GM12878 (cell line): ENCODE measurements around the gene SOX6. TPM values are rescaled to one million over a fixed set of nuclear protein-coding genes. Genes with fewer than 3 reads are reported as not detected.

Source experiments
- ATAC-seq: fragments of 200-7000 bp; cut with Tn5 transposase; 3 replicates; pipeline ENCODE4 v1.9.1; 2020; ENCODE audit warnings: mild to moderate bottlenecking, moderate library complexity
- BruUV-seq: library from RNA; stranded (reverse); fragments of 400-500 nt; replicated peaks from 2 replicates; lab custom pipeline; 2021; lab: Mats Ljungman, UMichigan
- CTCF ChIA-PET: fragments of 300-600 bp; sonication (Branson Sonifier 250); formaldehyde crosslinking; extraction: SDS; loops from one replicate; lab custom pipeline; 2021; ENCODE audit warnings: inconsistent platforms; lab: Yijun Ruan, JAX
- POLR2A ChIA-PET: fragments of 350-600 bp; formaldehyde crosslinking; extraction: SDS; loops from one replicate; lab custom pipeline; 2021; ENCODE audit warnings: inconsistent platforms; lab: Charles Lee
- RAD21 ChIA-PET: fragments of 300-600 bp; sonication (Branson Sonifier 250); formaldehyde crosslinking; loops from one replicate; lab custom pipeline; 2023; ENCODE audit warnings: antibody characterized with exemption; ENCODE audit not compliant: unreplicated experiment; lab: Charles Lee
- SMC1A ChIA-PET: fragments of 300-600 bp; sonication (Branson Sonifier 250); formaldehyde crosslinking; loops from one replicate; lab custom pipeline; 2023; ENCODE audit not compliant: unreplicated experiment, uncharacterized antibody; lab: Charles Lee
- DNase-seq: peaks from one replicate; pipeline ENCODE4 v3.0.0-alpha.2; 2011; ENCODE audit warnings: low read depth, low spot score
- FAIRE-seq: peaks from 3 replicates; lab custom pipeline; 2011; peaks lifted over from hg19 to GRCh38; lab: Jason Lieb, UNC
- H2AFZ ChIP-seq: 2 replicates; pipeline ENCODE4 v1.6.0; 2011; ENCODE audit warnings: low read depth, low read length, control low read depth; ENCODE audit not compliant: control insufficient read depth
- H3K27ac ChIP-seq: 2 replicates; pipeline ENCODE4 v1.5.1; 2011; ENCODE audit warnings: control low read depth; ENCODE audit not compliant: control insufficient read depth, insufficient read depth
- H3K27me3 ChIP-seq, 2 experiments: replicated peaks in 1 of 2; 2 replicates each; pipeline versions ENCODE4 v1.6.0 to v1.6.1; 2011; ENCODE audit warnings: low read length in 1 of 2; ENCODE audit not compliant: control insufficient read depth in 2 of 2, insufficient read depth in 2 of 2
- H3K36me3 ChIP-seq, 2 experiments: 2 replicates each; pipeline ENCODE4 v1.5.1; 2011; ENCODE audit warnings: low read length in 1 of 2; ENCODE audit not compliant: control insufficient read depth in 2 of 2, insufficient read depth in 2 of 2
- H3K4me1 ChIP-seq: 2 replicates; pipeline ENCODE4 v1.6.1; 2011; ENCODE audit warnings: mild to moderate bottlenecking, low read length, moderate library complexity, mixed read lengths; ENCODE audit not compliant: control insufficient read depth, insufficient read depth
- H3K4me2 ChIP-seq: 2 replicates; pipeline ENCODE4 v1.6.0; 2011; ENCODE audit warnings: control low read depth; ENCODE audit not compliant: control insufficient read depth, insufficient read depth
- H3K4me3 ChIP-seq: fragments of 200-600 bp; sonication (generic); 2 replicates; pipeline ENCODE4 v1.5.1; 2016
- H3K79me2 ChIP-seq: 2 replicates; pipeline ENCODE4 v1.6.0; 2011; ENCODE audit warnings: low read length; ENCODE audit not compliant: control insufficient read depth, insufficient read depth
- H3K9ac ChIP-seq: 2 replicates; pipeline ENCODE4 v1.8.0; 2011; ENCODE audit warnings: low read length, control low read depth, mixed read lengths; ENCODE audit not compliant: control insufficient read depth, insufficient read depth
- H3K9me3 ChIP-seq: replicated peaks from 3 replicates; pipeline ENCODE4 v1.5.1; 2011; ENCODE audit warnings: mild to moderate bottlenecking, low read length; ENCODE audit not compliant: control insufficient read depth, insufficient read depth
- H4K20me1 ChIP-seq: 2 replicates; pipeline ENCODE4 v1.6.0; 2011; ENCODE audit not compliant: control insufficient read depth, insufficient read depth
- BRCA1 ChIP-seq: IDR thresholded peaks from 2 replicates; pipeline ENCODE4 v1.6.1; 2011; ENCODE audit warnings: low read depth, low read length, improper control_type of control experiment
- CHD4 ChIP-seq: fragments of 200-600 bp; sonication (generic); IDR thresholded peaks from 2 replicates; pipeline ENCODE4 v1.6.1; 2016; ENCODE audit warnings: mild to moderate bottlenecking
- ESRRA ChIP-seq: IDR thresholded peaks from 2 replicates; pipeline ENCODE4 v1.6.1; 2012; ENCODE audit warnings: mild to moderate bottlenecking, low read length, improper control_type of control experiment
- FOXK2 ChIP-seq: fragments of 450-650 bp; IDR thresholded peaks from 2 replicates; pipeline ENCODE4 v1.6.1; 2017; ENCODE audit warnings: mild to moderate bottlenecking, moderate library complexity
- MYB ChIP-seq: fragments of 150-350 bp; IDR thresholded peaks from 2 replicates; pipeline ENCODE4 v1.6.1; 2014; ENCODE audit warnings: mild to moderate bottlenecking, low read depth, low read length, borderline replicate concordance
- NR2C2 ChIP-seq: IDR thresholded peaks from 2 replicates; pipeline ENCODE4 v1.6.1; 2011; ENCODE audit warnings: borderline replicate concordance, low read depth; ENCODE audit not compliant: control insufficient read depth, insufficient read length
- PBX3 ChIP-seq: IDR thresholded peaks from 2 replicates; pipeline ENCODE4 v1.6.1; 2011; ENCODE audit warnings: mild to moderate bottlenecking, low read depth, low read length, moderate library complexity; ENCODE audit not compliant: insufficient replicate concordance
- PML ChIP-seq: IDR thresholded peaks from 2 replicates; pipeline ENCODE4 v1.6.1; 2012; ENCODE audit warnings: low read length, inconsistent platforms
- RAD51 ChIP-seq: fragments of 450-650 bp; IDR thresholded peaks from 2 replicates; pipeline ENCODE4 v1.6.1; 2016; ENCODE audit warnings: moderate library complexity, mild to moderate bottlenecking, inconsistent platforms
- RUNX3 ChIP-seq: IDR thresholded peaks from 2 replicates; pipeline ENCODE4 v1.6.1; 2012; ENCODE audit warnings: low read length, inconsistent platforms
- SMARCA5 ChIP-seq: fragments of 450-650 bp; IDR thresholded peaks from 2 replicates; pipeline ENCODE4 v1.6.1; 2017; ENCODE audit warnings: mild to moderate bottlenecking
- SREBF1 ChIP-seq: IDR thresholded peaks from 2 replicates; pipeline ENCODE4 v1.6.1; 2012; ENCODE audit warnings: mild to moderate bottlenecking, low read length
- SRF ChIP-seq, 2 experiments: IDR thresholded peaks; 2 replicates each; pipeline ENCODE4 v1.6.1; 2011; ENCODE audit warnings: low read depth in 2 of 2, low read length in 2 of 2, mild to moderate bottlenecking in 1 of 2, moderate library complexity in 1 of 2
- STAT1 ChIP-seq: fragments of 450-650 bp; conservative IDR thresholded peaks from 2 replicates; pipeline ENCODE4 v1.6.1; 2014; ENCODE audit warnings: antibody characterized with exemption, mild to moderate bottlenecking
- SUPT20H ChIP-seq: IDR thresholded peaks from 2 replicates; pipeline ENCODE4 v1.6.1; 2011; ENCODE audit warnings: low read depth, mild to moderate bottlenecking, low read length, moderate library complexity, borderline replicate concordance; ENCODE audit not compliant: control insufficient read depth
- YY1 ChIP-seq: IDR thresholded peaks from 2 replicates; pipeline ENCODE4 v1.6.1; 2011; ENCODE audit warnings: low read depth, mild to moderate bottlenecking, low read length
- ZBED1 ChIP-seq: IDR thresholded peaks from 2 replicates; pipeline ENCODE4 v1.6.1; 2016; ENCODE audit warnings: borderline replicate concordance
- ZZZ3 ChIP-seq: IDR thresholded peaks from 2 replicates; pipeline ENCODE4 v1.6.1; 2011; ENCODE audit warnings: low read depth; ENCODE audit not compliant: control insufficient read depth, insufficient read length
- WGBS: methylation state at CpG from one replicate; pipeline ENCODE4 v1.1.6; 2016; ENCODE audit warnings: low lambda C conversion rate; ENCODE audit not compliant: insufficient replicate concordance, insufficient coverage; ENCODE audit errors: missing lambda C conversion rate; 5-methylcytosine and 5-hydroxymethylcytosine counted together
- in situ Hi-C: fragments of 300-500 bp; cut with MboI; formaldehyde crosslinking; loops from 9 replicates; pipeline ENCODE4 v1.14.3; 2018; ENCODE audit warnings: mixed read lengths
- intact Hi-C: fragments of 100-400 bp; cut with micrococcal nuclease; formaldehyde crosslinking; loops from one replicate; pipeline ENCODE4 v1.14.2; 2022; ENCODE audit not compliant: unreplicated experiment
- polyA plus RNA-seq, 11 experiments: library from polyadenylated mRNA; depleted of rRNA in 4 of 11; unstranded in 6 of 11; stranded (reverse) in 5 of 11; fragments of >200 nt; fragmentation: Nextera tagmentation in 4 of 11; fragmentation: Illumina TruSeq in 1 of 11; extraction: Ambion mirVana in 4 of 11; extraction: Trizol in 1 of 11; gene quantifications; 1 replicate in 1 of 11; 2 replicates in 10 of 11; pipeline versions ENCODE4 v1.2.1 to v1.2.3, GENCODE V29; 2011 to 2016; ENCODE audit warnings: inconsistent platforms in 2 of 11, missing spikeins in 2 of 11, low read depth in 1 of 11
- total RNA-seq, 4 experiments: library from RNA; depleted of rRNA in 3 of 4; stranded (reverse); fragments of >200 nt in 3 of 4; fragmentation: Illumina TruSeq in 1 of 4; extraction: Trizol in 1 of 4; gene quantifications; 2 replicates each; pipeline versions ENCODE4 v1.2.1 to v1.2.3, GENCODE V29; 2013 to 2021
- TF ChIP-seq, protein P1 (sequence below): fragments of 450-650 bp; IDR thresholded peaks from 2 replicates; pipeline ENCODE4 v1.6.1; 2017; ENCODE audit warnings: antibody characterized with exemption, mild to moderate bottlenecking, moderate library complexity
- TF ChIP-seq, protein P2 (sequence below): fragments of 450-650 bp; IDR thresholded peaks from 2 replicates; pipeline ENCODE4 v1.6.1; 2017; ENCODE audit warnings: borderline replicate concordance

SOX6 gene
- total and polyA plus RNA-seq, 10 of the 15 experiments (the other 5 are each of a cell fraction or from before 2014, with no cell fraction given) = 0.03 to 0.71 (median 0.29) TPM; not detected in 4

DNA sequence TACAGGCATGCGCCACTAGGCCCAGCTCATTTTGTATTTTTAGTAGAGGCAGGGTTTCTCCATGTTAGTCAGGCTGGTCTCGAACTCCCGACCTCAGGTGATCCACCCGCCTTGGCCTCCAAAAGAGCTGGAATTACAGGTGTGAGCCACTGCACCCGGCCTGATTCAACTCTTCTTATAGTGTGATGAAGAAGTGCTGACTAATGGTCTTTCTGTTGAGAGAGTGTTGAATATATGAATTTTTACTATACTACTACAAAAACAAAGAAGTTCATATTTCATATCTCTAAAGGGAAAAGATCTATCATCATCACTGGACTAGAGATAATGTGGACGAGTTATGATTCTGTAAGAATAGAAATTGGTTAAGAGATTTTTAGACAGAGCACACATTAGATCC is 320.1 kb downstream of the SOX6 start (continued):
- TF ChIP-seq, protein P1, sequence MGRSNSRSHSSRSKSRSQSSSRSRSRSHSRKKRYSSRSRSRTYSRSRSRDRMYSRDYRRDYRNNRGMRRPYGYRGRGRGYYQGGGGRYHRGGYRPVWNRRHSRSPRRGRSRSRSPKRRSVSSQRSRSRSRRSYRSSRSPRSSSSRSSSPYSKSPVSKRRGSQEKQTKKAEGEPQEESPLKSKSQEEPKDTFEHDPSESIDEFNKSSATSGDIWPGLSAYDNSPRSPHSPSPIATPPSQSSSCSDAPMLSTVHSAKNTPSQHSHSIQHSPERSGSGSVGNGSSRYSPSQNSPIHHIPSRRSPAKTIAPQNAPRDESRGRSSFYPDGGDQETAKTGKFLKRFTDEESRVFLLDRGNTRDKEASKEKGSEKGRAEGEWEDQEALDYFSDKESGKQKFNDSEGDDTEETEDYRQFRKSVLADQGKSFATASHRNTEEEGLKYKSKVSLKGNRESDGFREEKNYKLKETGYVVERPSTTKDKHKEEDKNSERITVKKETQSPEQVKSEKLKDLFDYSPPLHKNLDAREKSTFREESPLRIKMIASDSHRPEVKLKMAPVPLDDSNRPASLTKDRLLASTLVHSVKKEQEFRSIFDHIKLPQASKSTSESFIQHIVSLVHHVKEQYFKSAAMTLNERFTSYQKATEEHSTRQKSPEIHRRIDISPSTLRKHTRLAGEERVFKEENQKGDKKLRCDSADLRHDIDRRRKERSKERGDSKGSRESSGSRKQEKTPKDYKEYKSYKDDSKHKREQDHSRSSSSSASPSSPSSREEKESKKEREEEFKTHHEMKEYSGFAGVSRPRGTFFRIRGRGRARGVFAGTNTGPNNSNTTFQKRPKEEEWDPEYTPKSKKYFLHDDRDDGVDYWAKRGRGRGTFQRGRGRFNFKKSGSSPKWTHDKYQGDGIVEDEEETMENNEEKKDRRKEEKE = no peak
- TF ChIP-seq PML = no peak
- TF ChIP-seq ESRRA = no peak
- TF ChIP-seq, protein P2, sequence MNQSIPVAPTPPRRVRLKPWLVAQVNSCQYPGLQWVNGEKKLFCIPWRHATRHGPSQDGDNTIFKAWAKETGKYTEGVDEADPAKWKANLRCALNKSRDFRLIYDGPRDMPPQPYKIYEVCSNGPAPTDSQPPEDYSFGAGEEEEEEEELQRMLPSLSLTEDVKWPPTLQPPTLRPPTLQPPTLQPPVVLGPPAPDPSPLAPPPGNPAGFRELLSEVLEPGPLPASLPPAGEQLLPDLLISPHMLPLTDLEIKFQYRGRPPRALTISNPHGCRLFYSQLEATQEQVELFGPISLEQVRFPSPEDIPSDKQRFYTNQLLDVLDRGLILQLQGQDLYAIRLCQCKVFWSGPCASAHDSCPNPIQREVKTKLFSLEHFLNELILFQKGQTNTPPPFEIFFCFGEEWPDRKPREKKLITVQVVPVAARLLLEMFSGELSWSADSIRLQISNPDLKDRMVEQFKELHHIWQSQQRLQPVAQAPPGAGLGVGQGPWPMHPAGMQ = no peak
- TF ChIP-seq CHD4 = no peak

DNA sequence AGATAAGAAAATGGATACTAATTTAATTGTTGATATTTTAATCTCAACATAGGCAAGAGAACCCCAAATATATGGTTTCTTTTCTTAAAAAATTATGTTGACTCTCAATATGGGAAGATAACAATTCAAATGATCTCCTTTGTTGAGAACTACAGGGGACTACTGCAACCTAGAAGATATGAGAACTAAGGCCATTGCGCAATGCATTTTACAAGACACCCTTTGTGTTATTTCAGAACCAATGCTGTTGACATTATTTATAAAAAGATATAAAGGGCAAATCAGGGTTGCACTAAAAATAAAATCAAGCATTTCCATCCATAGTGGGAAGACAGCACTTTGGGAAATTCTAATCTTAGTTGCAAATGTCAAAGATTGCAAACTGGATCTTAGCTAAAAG is 322.3 kb downstream of the SOX6 start:
- BruUV-seq = no TSS peak
- no peak for DNase-seq

More for the DNA sequence above, 322.3 kb downstream of the SOX6 start:
- no peak overlapping the region for H3K9ac ChIP-seq
- intact Hi-C loops = no loop called here
- no peak overlapping the region for H2AFZ ChIP-seq
- no peak overlapping the region for H3K4me3 ChIP-seq
- no peaks in the 10 kb centered on the region for H3K79me2 ChIP-seq
- in situ Hi-C loops = no loop called here
- H3K27ac ChIP-seq = no peak overlapping the region
- ChIA-PET RAD21 (interaction anchor here (0.5 kb wide), 1 partner anchor 65 kb away, joined by 3 read pairs; no protein-coding TSS in a partner anchor), SMC1A (no interaction called here), POLR2A (no interaction called here), CTCF (no interaction called here)
- no peaks in the 10 kb centered on the region for H3K4me1 ChIP-seq
- no peak overlapping the region for H3K4me2 ChIP-seq
- WGBS = 53% methylated on average over 1 of the region's 1 CpG
- no peaks in the 10 kb centered on the region for H3K9me3 ChIP-seq
- no peaks in the 10 kb centered on the region; a peak in 1 of 4 replicates for H3K27me3 ChIP-seq
- TF ChIP-seq YY1 (no peak), SREBF1 (no peak), SUPT20H (no peak), SRF (IDR thresholded peaks at IDR 0.05; ENCODE audit: low read depth in 2 of 2, low read length in 2 of 2) (no peak), SMARCA5 (no peak), STAT1 (no peak), MYB (no peak), RAD51 (no peak), NR2C2 (no peak), RUNX3 (no peak), BRCA1 (no peak), PBX3 (no peak), FOXK2 (no peak), ZBED1 (no peak), ZZZ3 (no peak)
- no peak for FAIRE-seq
- H4K20me1 ChIP-seq = no peaks in the 10 kb centered on the region
- no peaks in the 10 kb centered on the region for H3K36me3 ChIP-seq
- ATAC-seq = no peak
